Mucosa of descending colon (tissue), 3 donors: Measurements from ENCODE around the gene LIX1. TPM values are rescaled to one million over a fixed set of nuclear protein-coding genes. Genes with fewer than 3 reads are reported as not detected.

Experiments used
- ATAC-seq: fragments of 200-7000 bp; cut with Tn5 transposase; one replicate; pipeline ENCODE4 v1.9.1; 2020; ENCODE audit warnings: mild to moderate bottlenecking, moderate library complexity
- DNase-seq, 3 donors: peaks; one replicate each; pipeline ENCODE4 v3.0.0-alpha.2; 2020
- H3K36me3 ChIP-seq: fragments of 200-600 bp; one replicate; pipeline ENCODE4 v1.8.0; 2021; ENCODE audit warnings: low read depth, mild to moderate bottlenecking
- H3K4me1 ChIP-seq: fragments of 200-600 bp; one replicate; pipeline ENCODE4 v1.8.0; 2021; ENCODE audit warnings: low read depth, mild to moderate bottlenecking
- H3K4me3 ChIP-seq: fragments of 200-600 bp; one replicate; pipeline ENCODE4 v1.8.0; 2021; ENCODE audit warnings: mild to moderate bottlenecking
- H3K9me3 ChIP-seq: fragments of 200-600 bp; one replicate; pipeline ENCODE4 v1.8.0; 2021; ENCODE audit warnings: mild to moderate bottlenecking
- intact Hi-C, 2 donors: fragments of 100-400 bp; cut with DNase I in 1 of 2; cut with micrococcal nuclease in 1 of 2; formaldehyde crosslinking; loops; one replicate each; pipeline versions ENCODE4 v1.11.0 to v1.11.1; 2022; cut with DNase I, micrococcal nuclease
- total RNA-seq, 3 donors: library from RNA; stranded (reverse); fragmentation: NEBNext Ultra II Directional in 2 of 3; extraction: Animal tissue kit (Norgen Biotek cat#: 25700) in 2 of 3; gene quantifications; one replicate each; pipeline versions ENCODE4 v1.2.1 to v1.2.4, GENCODE V29; 2021 to 2023
- TF ChIP-seq, protein P1 (sequence below): fragments of 200-600 bp; IDR thresholded peaks from one replicate; pipeline ENCODE4 v1.8.0; 2022; ENCODE audit warnings: antibody characterized with exemption, mild to moderate bottlenecking
- donor health status: DM: no; HTN: no; CAD: no; lungs with moderate emphysema.
- donor health status: DM: no; HTN: no; CAD: no.
- donor health status: DM: no; HTN: yes; CAD: no.

LIX1 gene
- total RNA-seq, 3 donors from 2014 or later, result 1.7 TPM; not detected in 2

DNA sequence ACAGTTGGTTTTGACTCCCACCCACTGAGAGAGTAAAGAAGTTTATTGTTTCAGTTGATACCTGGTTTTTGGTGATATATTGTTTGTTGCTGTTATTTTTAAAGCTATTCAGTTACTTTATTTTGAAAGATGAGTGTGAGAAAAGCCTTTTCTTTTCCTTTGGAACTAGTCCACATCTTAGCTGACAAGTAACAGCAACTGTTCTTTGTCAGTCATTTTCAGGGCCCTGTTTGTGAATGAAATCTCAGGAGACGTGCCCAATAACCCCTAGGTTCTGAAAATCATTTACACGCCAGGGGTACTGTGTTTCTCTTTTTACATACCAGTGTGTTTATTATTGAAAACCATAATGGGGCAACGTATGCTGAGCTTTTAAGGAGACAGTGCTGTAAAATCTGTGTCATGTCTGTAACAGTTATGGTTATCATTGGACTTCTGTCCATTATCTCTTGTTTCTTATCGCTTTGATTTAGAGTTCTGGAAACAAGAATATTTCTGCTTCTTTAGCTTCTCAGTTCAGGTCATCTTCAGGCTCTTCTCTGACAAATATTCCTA is 75.0 kb downstream of the LIX1 start:
- no peak overlapping the region for H3K4me3 ChIP-seq
- no peaks in the 10 kb centered on the region for H3K9me3 ChIP-seq
- ATAC-seq, result no peak
- intact Hi-C loops, result no loop called here
- no peaks in the 10 kb centered on the region for H3K4me1 ChIP-seq
- TF ChIP-seq, protein P1, sequence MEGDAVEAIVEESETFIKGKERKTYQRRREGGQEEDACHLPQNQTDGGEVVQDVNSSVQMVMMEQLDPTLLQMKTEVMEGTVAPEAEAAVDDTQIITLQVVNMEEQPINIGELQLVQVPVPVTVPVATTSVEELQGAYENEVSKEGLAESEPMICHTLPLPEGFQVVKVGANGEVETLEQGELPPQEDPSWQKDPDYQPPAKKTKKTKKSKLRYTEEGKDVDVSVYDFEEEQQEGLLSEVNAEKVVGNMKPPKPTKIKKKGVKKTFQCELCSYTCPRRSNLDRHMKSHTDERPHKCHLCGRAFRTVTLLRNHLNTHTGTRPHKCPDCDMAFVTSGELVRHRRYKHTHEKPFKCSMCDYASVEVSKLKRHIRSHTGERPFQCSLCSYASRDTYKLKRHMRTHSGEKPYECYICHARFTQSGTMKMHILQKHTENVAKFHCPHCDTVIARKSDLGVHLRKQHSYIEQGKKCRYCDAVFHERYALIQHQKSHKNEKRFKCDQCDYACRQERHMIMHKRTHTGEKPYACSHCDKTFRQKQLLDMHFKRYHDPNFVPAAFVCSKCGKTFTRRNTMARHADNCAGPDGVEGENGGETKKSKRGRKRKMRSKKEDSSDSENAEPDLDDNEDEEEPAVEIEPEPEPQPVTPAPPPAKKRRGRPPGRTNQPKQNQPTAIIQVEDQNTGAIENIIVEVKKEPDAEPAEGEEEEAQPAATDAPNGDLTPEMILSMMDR, result no peak
- DNase-seq, result no peak
- no peaks in the 10 kb centered on the region for H3K36me3 ChIP-seq

DNA sequence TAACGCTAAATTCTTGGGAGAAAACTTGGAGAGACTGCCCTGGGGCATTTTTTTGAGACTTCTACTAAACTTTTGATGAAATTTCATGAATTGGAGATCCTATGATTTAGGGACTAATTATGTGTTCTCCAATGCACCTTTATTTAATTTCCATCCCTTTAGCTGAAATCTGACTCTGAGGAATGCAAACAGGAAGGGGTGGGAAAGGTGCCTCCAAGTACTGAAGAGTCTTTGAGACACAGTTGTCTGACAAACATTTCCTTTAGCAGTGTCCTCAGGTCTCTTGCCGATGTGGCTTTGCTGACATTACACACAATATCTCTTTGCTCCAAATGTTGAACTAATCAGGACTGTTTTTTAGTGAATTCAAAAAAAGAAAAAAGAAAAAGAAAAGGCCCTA is 76.9 kb downstream of the LIX1 start:
- no peaks in the 10 kb centered on the region for H3K4me1 ChIP-seq
- H3K36me3 ChIP-seq, result no peaks in the 10 kb centered on the region
- TF ChIP-seq, protein P1, result no peak
- H3K4me3 ChIP-seq, result no peak overlapping the region
- H3K9me3 ChIP-seq, result no peaks in the 10 kb centered on the region
- ATAC-seq (no peak), DNase-seq (no peak)
- intact Hi-C loops, result no loop called here

DNA sequence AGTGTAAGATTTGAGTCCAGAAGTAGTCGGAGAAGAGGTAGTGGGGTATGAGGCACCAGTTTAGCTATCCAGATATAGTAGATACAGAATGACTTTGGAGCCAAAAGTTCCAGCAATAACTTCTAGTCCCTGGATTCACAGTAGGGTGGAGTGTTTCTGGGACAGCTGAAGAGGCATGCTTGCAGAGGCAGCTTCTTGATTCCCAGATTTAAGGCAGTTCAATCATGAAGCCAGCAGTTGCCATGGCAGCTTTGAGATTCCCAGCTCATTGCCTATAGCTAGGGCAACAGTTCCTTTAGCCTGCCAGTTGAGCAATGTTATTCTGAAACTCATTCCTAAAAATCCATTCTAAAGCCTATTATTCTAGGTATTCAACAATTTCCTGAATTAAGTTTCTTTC is 79.2 kb downstream of the LIX1 start:
- H3K4me3 ChIP-seq, result no peak overlapping the region
- TF ChIP-seq, protein P1, result no peak
- DNase-seq (no peak), ATAC-seq (no peak)
- intact Hi-C loops, result no loop called here
- H3K4me1 ChIP-seq, result no peaks in the 10 kb centered on the region
- H3K9me3 ChIP-seq, result no peaks in the 10 kb centered on the region
- no peaks in the 10 kb centered on the region for H3K36me3 ChIP-seq

DNA sequence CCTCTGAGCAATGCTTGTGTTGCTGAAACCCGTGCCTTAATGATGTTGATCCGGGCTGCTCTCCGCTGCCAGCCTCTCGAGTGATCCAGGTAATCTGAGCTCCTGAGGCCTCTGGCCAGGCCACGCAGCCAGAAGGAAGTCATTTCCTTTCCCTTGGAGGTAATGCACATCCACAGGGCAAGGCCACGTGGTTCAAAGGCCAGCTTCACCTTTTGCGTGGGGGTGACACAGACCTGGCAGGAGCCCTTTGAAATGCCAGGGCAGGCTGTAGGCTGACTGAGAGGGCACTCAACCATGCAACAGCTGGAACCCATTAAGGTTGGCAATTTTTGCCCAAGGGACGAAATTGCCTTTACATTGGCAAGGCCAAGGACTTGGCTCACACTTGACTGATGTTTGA is 80.4 kb downstream of the LIX1 start:
- intact Hi-C loops, result no loop called here

DNA sequence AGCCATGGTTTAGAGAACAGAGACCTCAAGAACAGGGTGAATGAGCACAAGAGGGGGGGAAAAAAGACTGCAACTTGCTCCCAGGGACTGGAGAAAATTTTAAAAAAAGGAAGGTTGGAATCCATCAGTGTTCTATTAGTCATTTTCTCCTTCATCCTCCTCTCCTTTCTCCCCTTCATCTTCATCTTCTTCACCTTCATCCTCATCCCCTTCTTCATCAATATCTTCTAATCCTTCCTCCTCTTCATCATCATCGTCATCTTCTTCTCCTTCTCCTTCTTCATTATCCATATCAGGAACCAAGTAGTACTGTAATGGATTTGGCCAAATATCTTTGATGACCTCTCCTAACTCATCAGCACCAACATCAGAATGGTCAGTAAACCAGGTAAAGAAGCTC is 86.1 kb downstream of the LIX1 start:
- Histone ChIP-seq H3K4me1 (no peaks in the 10 kb centered on the region), H3K4me3 (no peak overlapping the region), H3K9me3 (no peaks in the 10 kb centered on the region), H3K36me3 (no peaks in the 10 kb centered on the region)
- no peak for ATAC-seq
- intact Hi-C loops, result no loop called here
- TF ChIP-seq, protein P1, result no peak
- no peak for DNase-seq

More for the DNA sequence above, 80.4 kb downstream of the LIX1 start:
- Histone ChIP-seq H3K36me3 (no peaks in the 10 kb centered on the region), H3K4me3 (no peak overlapping the region), H3K4me1 (no peaks in the 10 kb centered on the region), H3K9me3 (no peaks in the 10 kb centered on the region)
- ATAC-seq (no peak), DNase-seq (no peak)
- TF ChIP-seq, protein P1, result no peak

DNA sequence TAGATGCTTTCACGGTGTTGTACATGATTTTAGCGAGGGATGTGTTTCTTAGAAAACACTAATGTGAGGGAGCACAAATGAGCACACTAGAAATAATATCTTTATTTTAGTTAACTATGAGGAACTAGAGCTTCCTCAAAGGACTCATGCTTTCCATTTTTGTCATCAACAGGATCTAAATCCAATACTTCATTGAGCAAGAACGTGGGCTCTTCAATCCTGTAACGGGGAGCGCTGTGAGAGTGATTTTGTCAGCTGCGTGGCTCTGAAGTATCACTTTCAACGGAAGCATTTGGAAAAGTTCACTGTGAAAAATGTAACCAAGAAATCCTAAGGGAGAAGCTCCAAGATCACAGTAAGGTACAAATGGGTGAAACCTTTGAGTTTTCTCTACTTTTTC is 93.2 kb downstream of the LIX1 start:
- TF ChIP-seq, protein P1, result no peak
- DNase-seq (no peak), ATAC-seq (no peak)
- Histone ChIP-seq H3K36me3 (no peaks in the 10 kb centered on the region), H3K9me3 (no peaks in the 10 kb centered on the region), H3K4me3 (no peak overlapping the region), H3K4me1 (no peaks in the 10 kb centered on the region)
- intact Hi-C loops, result no loop called here
